Epithelial cell of esophagus (primary cell): ENCODE measurements around the gene CSTA.

ENCODE experiments used
- DNase-seq: peaks from one replicate; pipeline ENCODE4 v3.0.0; 2010; ENCODE audit warnings: low read depth
- H3K4me3 ChIP-seq: 2 replicates; pipeline ENCODE4 v1.5.1; 2011; ENCODE audit warnings: mild to moderate bottlenecking, low read length, control low read depth
- CTCF ChIP-seq: IDR thresholded peaks from 2 replicates; pipeline ENCODE4 v1.5.1; 2011; ENCODE audit warnings: low read depth, mild to moderate bottlenecking, low read length, control low read depth, inconsistent platforms; ENCODE audit not compliant: insufficient read depth; ENCODE audit errors: missing control alignments

The CSTA gene

GRCh38 chr3:122343654-122344053 lies 18.6 kb downstream of the CSTA start:
- peak; percentile 62 for DNase-seq
- TF ChIP-seq CTCF = no peak
- no peak overlapping the region for H3K4me3 ChIP-seq

GRCh38 chr3:122349171-122349570 lies 24.1 kb downstream of the CSTA start:
- TF ChIP-seq CTCF = no peak
- no peak overlapping the region for H3K4me3 ChIP-seq
- DNase-seq = no peak

- peak; percentile 72 for DNase-seq
- no peak for TF ChIP-seq CTCF
- H3K4me3 ChIP-seq = no peak overlapping the region
These were observed 25.9 kb downstream of the CSTA start for GRCh38 chr3:122350814-122351418.

- no peak for DNase-seq
- no peak for TF ChIP-seq CTCF
- no peak overlapping the region for H3K4me3 ChIP-seq
These were observed 26.6 kb downstream of the CSTA start for GRCh38 chr3:122351612-122352011.

GRCh38 chr3:122353215-122353614 lies 28.2 kb downstream of the CSTA start:
- peak; percentile 84 for DNase-seq
- H3K4me3 ChIP-seq = no peak overlapping the region
- no peak for TF ChIP-seq CTCF

GRCh38 chr3:122353893-122354401 lies 28.9 kb downstream of the CSTA start:
- TF ChIP-seq CTCF = no peak
- H3K4me3 ChIP-seq = no peak overlapping the region
- DNase-seq = no peak

GRCh38 chr3:122355612-122356011 lies 30.6 kb downstream of the CSTA start:
- TF ChIP-seq CTCF = no peak
- DNase-seq = no peak
- no peak overlapping the region for H3K4me3 ChIP-seq
